DMS79 treated with DMSO at 0.1 percent for 48 hours (cell line): ENCODE results near the gene FEM1B.

ENCODE experiments used
- DNase-seq: peaks from one replicate; lab custom pipeline; 2025; lab: John Stamatoyannopoulos, UW

Gene FEM1B

GRCh38 chr15:68307131-68307928 lies 29.8 kb downstream of the FEM1B start:
- no peak for DNase-seq

DNA sequence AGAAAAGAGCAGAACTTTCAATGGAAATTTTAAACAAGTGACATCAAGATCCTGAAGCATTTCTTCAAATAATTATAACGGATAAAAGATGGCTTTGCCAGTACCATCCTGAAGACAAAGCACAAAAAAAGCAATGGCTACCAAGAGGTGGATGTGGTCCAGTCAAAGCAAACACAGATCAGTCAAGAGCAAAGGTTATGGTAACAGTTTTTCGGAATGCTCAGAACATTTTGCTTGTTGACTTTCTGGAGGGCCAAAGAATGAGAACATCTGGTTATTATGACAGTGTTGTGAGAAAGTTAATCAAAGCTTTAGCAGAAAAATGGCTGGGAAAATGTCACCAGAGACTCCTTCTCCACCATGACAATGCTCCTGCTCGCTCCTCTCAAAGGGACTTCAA lies 31.5 kb downstream of the FEM1B start:
- no peak for DNase-seq

DNA sequence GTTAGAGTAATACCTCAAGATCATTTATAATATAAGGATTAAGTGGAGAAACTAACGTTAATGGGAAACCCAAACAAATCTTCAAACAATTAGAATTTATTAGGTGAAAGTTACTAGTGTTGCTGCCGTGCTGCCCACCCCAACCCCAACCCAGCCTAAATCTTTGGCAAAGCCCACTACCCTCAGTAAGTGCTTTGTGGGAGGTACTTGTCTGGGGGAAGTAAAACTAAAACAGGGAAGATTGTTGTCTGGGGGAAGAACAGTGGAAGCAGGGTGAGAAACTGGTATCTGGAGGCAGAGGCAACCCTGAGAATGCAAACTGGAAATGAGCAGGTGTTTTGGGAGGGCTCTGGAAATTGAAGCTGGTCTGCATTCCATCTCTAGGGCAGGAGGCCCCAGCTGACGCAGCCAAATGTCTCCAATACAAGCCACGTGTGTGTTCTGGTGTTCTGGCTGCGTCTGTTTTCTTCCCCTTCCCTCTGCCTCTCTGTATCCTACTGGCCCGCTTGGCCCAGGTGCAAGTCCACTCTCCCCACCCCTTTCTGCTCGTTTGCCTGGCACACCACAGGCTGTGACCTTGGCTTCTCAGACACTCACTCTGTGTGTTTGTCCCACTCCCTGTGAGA lies 32.7 kb downstream of the FEM1B start:
- no peak for DNase-seq

- DNase-seq: no peak
Measured at GRCh38 chr15:68310804-68311463, 33.4 kb downstream of the FEM1B start.

- DNase-seq: no peak
Measured at GRCh38 chr15:68311464-68311835, 33.9 kb downstream of the FEM1B start.

DNA sequence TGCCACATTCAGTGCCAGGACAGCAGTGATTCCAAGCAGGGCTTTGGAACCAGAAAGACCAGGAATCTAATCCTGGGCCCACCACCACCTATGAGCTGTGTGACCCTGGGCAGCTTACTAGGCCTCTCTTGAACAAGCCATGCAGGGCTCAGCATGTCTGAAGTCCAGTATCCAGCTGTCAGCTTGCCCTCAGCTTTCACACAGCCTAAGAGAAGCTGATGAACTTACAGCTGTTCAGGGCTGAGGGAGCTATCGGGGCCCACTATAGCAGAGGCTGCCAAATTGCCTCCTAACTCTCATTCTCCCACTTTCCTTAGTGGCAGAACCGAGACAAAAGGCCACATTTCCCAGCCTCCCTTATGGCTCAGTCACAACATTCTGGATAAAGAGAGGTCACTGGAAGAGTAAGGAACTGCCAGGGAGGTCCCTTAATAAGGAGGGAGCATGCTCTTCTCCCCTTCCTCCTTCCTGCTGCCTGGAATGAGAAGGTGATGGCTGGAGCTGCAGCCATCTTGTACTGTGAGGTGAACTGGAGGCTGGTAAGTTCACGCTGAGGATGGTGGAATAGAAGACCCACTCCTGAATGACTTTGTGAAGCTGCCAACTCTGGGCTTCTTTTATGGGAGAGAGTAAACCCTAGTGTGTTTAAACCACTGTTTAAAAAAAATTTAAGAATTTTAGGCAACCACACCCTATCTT lies 34.5 kb downstream of the FEM1B start:
- DNase-seq: no peak

- no peak for DNase-seq
Measured at GRCh38 chr15:68312701-68313204, 35.2 kb downstream of the FEM1B start.

DNA sequence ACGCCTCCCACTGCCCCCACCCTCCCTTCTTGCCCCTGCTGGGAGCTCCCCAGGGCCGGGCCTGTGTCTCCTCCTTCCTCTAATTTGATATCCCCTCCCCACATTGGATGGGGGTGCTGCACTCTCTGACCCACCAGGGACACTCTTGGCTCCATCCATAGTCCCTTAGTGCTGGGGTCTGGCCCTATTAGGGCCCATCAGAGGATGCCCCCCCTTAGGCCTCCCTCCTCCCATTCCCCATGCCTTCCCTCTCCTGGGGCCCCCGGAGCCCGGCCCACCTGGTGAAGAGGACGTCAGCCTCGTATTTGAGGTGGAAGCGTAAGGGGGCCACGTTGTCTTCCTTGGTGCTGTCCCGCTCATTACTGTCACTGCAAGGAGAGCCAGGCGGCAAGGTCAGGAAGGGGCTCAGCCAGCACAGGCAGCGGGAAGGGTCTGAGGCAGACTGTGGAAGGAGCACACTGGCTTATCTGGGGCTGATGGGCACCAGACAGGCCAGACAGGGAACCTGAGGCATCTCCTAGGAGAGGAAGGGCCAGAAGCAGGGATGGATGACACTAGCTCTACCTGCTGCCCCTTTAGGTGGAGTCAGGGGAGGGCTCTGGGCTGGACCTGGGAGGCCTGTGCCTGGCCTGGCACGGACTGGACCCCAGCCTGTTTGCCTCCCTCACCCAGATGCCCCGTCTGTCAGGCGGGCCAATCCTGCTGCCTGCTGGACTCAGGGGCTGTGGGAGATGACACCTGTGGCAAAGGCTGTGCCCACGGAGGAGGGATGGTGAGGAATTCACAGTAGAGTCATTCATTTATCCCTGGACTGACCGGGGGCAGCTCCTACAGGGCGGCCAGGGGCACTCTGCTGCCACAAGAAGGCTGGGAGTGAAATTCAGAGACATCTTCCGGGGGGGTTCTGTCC lies 36.2 kb downstream of the FEM1B start:
- no peak for DNase-seq

GRCh38 chr15:68314563-68314962 lies 37.0 kb downstream of the FEM1B start:
- DNase-seq: no peak

GRCh38 chr15:68315035-68315434 lies 37.5 kb downstream of the FEM1B start:
- DNase-seq: no peak

- no peak for DNase-seq
Measured at GRCh38 chr15:68315495-68316031, 38.0 kb downstream of the FEM1B start.

DNA sequence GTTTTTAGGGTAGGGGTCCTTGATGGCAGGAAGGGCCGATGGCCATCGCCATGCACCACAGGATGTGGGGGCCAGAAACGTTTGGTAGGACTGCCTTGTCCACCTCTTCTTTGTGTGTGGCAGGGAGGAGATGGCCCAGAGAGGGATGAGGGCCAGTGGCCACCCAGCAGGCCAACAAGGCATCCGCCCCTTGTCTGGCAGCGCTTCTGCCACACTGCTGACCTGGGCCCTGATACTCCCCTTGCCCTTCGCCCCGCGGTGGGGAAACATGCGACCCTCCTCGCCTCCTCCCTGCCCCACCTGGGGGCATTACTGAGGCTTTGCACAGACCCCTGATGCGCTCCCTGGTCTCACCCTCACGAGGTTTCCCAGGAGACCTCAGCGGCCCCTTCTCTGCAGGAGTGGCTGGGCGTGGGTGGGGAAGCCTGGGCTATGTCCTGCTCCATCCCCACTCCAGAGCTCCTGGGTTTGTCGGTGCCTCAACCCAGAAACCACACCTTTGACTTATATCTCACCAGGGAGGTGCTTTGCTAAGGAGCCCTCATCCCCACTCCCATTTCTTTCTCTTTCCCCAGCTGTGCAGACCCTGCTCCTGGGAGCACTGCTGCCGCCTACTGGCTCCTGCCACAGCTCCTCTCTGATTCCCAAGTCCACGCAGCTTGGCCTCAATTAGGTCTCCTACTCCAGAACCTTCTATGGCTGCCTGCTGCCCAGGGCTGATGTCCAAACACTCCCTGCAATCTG lies 38.7 kb downstream of the FEM1B start:
- DNase-seq: no peak

DNA sequence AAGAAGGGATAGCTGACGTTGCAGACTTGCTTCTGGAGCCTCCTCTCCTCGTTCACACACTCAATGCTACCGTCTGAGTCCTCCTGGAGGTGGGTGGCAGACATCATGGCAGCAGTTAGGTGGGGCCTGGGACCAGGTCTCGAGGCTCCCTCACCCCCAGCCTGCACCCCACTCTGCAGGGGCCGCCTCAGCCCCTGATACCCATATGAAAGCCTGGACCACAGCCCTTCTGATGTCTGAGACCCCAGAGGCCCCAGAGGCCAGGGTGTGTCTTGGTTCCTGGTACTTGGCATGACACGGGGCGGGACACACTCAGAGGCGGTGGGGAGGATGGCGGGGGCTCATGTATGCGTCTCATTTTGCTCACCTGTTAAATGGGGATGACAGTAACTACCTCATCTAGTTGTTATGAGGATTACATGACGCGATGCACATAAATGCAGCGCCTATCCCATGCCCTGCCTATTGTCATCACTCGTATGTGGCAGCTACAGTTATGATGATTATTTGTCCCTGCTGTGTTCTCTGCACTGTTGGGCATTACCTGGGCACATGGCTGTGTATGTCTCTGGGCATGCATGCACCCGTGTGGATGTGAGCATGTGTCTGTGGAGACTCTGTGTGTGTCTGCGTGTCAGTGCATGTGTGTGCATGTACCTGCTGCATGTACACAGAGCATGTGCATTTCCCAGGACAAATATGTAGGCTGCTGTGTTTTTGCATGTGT lies 39.9 kb downstream of the FEM1B start:
- DNase-seq: no peak

DNA sequence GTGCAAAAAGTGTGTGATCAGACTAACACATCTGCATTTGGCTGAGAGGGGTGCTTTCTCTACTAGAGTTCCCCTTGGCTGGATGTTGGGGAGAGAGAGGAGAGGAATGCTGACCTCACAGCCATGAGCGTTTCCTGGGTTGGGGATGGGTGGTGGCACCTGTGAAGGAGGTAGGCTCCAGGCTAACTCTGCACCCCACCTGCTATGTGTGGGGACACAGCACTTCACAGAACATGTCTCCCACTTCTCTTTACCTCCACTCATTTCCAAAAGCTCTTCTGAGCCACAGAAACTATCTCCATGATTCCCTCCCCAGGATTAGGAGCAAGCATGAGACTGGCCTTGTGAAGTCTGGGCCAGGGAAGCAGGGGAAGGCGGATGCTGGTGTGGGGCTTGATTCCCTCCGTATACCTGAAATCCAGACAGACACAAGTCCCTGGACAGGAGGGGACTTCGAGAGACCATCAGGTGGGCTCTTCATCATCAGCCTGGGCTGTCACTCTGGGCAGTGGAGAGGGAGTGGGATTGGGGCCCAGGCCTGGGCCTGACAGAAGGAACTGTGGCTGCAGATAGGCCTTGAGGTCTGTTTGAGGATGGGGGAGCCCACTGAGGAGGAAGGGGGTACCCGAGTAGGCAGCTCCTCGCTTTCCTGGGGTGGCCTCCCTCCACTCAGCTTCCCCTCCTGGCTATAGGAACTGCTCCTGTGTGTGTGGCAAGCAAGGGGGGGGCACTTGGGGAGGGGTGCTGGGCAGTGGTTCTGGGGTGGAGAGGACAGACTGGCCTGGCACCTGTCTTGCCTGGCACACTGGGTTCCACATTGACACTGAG lies 40.7 kb downstream of the FEM1B start:
- no peak for DNase-seq

DNA sequence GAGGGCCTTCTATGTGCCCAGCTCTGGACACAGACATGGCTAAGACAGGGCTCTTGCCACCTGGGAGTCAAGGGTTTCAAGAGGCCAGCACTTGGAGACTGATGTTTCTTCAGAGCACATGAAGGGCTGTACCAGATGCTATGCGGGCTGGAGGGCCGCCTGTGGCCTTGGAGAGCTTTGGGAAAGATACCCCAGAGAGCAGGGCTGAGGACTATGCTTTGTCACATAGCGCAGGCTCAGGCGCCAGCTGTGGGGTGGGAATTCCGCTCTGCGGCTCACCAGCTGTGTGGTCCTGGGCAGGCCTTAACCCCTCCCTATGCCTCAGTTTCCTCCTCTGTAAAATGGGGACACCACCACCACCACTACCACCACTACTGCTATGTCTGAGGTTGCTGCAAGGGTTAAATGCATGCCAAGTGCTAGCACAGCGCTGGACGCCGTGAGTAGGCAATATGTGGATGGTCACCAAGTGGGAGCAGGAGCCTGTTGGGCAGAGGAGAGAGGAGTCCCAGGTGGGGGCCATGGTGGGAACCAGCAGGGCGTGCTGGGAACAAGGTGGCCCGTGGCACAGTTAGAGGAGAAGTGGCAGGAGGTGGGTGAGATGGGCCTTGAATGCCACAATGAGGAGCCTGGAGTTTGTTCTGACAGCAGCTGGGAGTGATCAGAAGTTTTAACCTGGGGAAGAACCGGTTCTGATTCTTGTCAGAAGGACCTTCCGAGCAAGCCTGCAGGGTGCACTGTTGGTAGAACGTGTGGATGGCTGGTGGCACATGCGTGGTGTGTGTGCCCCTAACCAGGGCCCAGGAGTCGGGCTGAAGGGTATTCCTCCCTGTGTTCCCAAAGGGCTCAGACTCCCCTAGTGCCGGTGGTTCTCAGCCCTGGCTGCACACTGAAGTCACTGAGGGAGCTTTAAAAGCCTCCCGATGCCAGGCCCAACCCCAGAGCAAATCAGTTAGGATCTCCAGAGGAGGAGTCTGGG lies 41.7 kb downstream of the FEM1B start:
- no peak for DNase-seq

GRCh38 chr15:68319997-68320396 lies 42.5 kb downstream of the FEM1B start:
- DNase-seq: no peak

- no peak for DNase-seq
Measured at GRCh38 chr15:68321229-68321628, 43.7 kb downstream of the FEM1B start.

DNA sequence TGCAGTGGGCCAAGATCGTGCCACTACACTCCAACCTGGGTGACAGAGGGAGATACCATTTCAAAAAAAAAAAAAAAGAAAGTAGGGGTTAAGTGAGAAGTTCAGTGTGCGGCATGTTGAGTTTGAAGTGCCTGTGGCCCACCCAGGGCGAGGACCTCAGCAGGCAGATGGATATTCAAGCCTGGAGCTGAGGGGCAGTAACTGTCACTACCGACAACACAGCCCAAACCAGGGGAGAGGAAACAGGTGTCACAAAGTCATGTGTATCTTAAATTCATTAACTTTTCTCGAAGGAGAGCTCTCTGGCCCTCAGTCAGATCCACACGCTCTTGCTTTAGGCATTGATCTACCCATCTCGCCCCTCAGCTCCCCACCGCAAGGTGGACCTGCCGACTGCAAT lies 45.3 kb downstream of the FEM1B start:
- no peak for DNase-seq
